TTC549 (cell line): ENCODE results near the gene POLK.
"Not testable (repeated sequence)": the region's sequence is repeated elsewhere in the genome, so short reads cannot be mapped to it uniquely, and the experiment has no call there.

Experiments
- FAIRE-seq: peaks from 2 replicates; lab custom pipeline; 2012; peaks lifted over from hg19 to GRCh38; lab: Jason Lieb, UNC

The POLK gene

DNA sequence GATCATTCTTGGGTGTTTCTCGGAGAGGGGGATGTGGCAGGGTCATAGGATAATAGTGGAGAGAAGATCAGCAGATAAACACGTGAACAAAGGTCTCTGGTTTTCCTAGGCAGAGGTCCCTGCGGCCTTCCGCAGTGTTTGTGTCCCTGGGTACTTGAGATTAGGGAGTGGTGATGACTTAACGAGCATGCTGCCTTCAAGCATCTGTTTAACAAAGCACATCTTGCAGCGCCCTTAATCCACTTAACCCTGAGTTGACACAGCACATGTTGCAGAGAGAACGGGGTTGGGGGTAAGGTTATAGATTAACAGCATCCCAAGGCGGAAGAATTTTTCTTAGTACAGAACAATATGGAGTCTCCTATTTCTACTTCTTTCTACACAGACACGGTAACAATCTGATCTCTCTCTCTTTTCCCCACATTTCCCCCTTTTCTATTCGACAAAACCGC is 99.2 kb downstream of the POLK start:
- FAIRE-seq, result not testable (repeated sequence)

DNA sequence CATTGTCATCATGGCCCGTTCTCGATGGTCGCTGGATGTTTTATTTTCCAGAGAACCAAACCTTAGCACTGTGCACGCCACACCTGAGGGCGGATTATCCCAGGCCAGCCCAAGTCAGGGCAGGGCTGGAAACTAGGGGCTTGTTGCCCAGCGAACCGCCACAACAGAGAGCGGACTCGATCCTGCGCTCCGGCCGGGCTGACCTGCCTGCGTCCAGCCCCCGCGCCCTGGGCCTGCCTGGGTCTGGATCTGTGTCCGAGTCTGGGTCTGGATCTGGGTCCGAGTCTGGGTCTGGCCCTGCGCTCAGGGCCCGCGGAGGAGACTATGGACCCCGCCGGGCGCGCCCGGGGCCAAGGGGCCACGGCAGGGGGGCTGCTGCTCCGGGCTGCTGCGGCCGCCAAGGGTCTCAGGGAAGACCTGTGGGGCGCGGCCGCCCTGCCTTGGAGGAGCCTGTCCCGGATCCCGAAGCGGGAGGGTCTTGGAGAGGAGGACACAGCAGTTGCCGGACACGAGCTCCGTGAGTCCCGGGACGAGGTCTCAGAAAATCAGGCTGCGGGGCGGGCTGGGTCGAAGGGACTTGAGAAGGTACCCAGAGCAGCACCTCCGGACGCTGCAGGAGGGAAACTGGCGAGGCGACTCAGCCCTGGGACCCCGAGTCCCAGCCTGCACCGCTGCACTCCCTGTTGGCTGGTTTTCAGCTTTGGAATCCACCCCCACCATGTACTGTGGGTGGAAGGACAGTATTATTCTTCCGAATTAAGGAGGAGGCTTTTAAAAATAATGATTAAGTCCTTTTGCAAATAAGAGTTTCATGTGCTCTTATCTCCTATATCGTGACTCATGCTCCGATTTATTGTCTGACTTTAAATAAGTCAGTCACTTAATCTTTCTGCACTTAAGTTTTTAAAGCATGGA is 99.9 kb downstream of the POLK start, which contains the start of gene ANKDD1B:
Gene ANKDD1B, plus strand, starts transcription at position 143 of the 915 bp plus-strand sequence. Its CDS starts 182 bp downstream, at position 325.
- no peak for FAIRE-seq

- no peak for FAIRE-seq
Measured at GRCh38 chr5:75612226-75612569, 100.5 kb downstream of the POLK start.

GRCh38 chr5:75612901-75613300 is 101.2 kb downstream of the POLK start:
- no peak for FAIRE-seq

DNA sequence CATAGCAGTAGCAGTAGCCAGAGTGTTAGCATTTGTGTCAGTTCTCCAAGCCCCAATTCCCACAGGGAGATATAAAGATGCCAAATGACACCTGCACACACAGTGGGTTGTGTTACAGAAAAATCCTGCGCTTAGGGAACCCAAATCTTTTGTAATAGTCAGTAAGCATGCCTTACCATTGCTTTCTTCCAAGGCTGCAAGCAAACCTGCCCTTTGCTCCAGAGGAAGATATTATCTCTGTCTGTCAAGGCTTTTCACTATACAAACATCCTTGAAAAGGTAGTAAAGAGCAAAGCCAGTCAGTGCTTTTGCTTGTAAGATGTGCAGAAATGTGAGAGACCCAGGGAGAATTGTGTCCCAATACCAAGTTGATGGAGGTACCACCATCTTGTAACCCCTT is 102.5 kb downstream of the POLK start:
- FAIRE-seq, result no peak

GRCh38 chr5:75616371-75616881 is 104.7 kb downstream of the POLK start:
- FAIRE-seq, result no peak

DNA sequence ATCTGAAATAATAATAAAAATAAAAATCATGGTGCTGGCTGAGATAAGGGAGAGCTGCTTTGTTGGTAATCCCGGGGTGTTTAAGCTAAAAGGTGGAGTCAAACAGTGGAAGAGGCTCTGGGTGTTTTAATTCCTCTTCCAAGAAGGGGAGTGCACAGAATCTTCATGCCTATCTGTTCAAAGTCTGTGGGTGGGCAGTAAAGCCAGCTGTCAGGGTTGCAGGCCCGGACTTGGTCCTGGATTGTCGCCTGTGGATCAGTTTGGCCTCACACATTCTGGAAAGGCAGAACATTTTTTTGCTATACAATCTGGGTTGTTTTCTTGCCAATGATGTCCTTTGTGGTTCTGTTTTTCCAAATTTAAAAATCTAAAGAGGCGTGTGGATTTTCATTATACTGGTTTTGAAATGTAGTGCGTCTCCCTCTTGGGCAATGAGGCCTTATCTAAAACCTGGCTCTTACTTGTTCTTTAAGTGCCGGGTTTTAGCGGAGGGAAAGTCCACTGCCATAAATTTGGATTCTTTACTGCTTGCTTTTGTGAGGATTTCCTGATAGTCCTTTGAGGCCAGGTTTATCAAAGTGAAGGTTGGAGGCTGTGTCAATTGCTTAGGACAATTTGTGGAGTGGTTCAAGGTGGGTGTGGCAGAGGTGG is 105.4 kb downstream of the POLK start:
- FAIRE-seq, result no peak

DNA sequence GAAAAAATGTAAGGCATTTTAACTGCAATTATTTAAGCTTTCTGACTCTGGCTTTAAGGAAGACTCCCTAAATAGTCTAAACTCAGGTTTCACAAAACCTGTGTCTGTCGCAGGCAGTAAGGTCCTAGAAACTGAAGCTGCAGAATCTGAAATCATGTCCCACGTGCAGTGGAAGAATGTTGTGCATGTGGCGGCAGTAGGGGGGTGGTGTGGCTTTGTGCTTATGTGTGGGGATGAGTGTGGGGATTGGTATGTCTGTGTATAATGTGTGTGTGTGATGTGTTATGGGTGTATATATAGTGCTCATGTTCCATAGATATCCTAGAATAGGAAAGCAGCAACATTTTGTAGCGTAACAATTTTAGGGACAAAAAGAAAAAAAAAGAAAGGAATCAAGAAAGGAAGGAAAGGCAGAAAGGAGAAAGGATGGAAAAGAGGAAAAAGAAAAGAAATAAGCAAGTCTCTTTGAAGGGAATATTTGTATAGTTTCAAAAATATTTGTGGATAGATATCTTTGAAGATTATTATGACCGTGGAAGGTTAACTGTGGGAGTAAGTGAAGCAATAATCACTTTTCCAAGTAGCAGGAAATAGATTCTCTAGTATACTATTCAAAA is 106.2 kb downstream of the POLK start:
- FAIRE-seq, result no peak

- no peak for FAIRE-seq
Measured at GRCh38 chr5:75620184-75620959, 108.7 kb downstream of the POLK start.

DNA sequence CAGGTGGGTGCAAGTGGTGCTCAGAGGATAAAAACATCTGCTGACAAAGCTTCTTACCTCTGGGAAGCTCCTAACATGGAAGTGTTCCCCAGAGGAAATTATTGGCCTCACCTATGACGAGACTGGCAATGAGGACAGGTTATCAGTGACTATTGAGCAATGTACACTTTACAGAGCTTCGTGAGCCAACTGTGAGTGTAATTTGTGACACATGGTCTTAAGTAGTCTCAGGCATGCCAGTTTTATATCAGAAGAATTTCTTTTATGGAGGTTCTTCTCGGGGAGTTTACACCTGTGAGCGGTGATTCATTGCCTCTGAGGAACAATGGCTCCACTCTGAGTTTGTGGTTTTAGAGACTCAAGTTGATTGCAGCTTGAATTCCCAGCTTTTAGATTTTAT is 110.9 kb downstream of the POLK start:
- FAIRE-seq, result no peak

DNA sequence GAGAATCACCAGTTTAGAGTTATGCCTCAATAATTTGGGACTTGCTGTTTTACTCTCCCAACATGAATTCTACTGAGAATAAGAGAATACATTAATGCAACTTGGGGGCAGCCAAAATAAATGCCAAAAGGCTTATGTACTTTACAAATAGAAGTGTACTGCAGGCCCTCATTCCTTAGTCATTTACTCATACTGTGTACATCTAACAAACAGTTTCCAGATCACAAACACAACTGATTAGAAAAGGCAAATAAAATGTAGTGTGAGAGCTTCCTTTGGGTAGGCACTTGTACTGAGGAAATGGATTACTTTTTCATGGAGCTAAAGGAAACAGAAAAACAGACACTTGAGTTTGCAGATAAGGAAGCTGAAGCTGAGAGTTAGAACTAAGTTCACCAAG is 112.2 kb downstream of the POLK start:
- no peak for FAIRE-seq

DNA sequence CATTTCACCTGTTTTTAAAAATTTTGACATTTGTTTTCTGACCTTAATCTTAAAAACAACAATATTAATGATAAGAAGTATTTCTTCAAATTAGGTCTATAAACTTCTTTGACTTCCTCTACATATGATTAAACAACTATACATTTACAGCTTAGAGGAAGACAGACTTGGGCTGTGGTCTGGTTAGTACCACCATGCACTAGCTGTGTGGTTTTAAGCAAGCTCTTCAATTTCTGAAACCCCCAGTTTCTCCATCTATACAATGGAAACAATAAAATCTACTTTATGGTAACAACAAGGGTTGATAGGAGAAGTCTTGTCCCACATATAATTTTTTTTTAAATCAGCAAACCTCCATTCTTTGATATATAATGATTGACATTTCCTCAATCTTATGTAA is 115.3 kb downstream of the POLK start:
- FAIRE-seq, result no peak

DNA sequence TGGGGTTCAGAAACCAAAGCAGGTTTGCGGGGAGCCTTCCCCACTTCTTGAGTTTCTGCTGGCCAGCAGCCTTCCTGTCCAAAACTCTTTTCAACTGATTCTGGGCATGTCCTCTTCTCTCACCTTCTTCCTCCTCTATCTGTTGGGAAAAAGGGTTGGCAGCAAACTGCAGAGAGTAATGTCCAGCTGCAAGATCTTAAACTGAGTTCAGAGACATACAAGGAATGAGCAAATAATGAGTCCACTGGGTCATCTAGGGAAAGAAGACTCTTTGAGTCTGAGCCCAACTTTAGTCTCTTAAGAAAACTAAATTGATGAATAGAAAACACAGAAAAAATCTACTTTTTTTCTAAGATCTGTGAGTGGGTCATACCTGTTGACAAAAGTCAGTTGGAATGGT is 116.1 kb downstream of the POLK start:
- FAIRE-seq, result no peak

DNA sequence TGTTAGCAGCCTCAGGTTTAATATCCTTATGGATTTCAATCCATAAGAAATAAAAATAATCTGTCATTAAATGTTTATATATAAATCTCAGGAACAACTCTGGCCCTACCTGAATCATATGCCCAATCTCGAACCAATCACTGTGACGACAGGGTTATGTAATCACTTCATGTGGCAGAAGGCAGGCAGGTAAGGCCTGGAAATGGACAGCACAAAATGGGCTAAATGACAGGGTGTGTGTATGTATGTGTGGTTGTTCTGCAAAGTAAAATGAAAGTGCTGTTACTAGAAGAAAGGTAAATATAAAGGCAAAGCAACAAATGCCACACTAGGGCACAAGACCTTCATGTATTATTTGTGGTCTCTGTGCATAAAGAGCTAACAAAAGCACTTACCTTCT is 119.2 kb downstream of the POLK start:
- FAIRE-seq, result no peak

- no peak for FAIRE-seq
Measured at GRCh38 chr5:75632321-75632720, 120.6 kb downstream of the POLK start.

DNA sequence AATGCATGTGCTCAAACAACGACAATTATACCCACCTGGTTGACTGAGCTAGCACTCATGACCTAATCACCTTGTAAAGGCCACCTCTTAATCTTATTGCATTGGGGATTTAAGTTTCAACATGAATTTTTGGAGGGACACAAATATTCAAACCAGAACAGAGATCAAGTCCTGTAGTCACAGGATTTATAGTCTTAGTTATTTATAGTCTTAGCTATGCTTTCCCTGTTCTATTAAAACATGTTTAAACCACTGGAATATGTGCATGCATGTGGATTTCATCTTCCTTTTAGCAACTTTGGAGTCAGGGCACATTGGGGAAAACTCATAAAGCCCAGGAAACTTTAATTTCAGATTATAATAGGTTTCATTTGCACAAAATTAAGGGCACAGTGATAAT is 126.3 kb downstream of the POLK start:
- FAIRE-seq, result no peak

DNA sequence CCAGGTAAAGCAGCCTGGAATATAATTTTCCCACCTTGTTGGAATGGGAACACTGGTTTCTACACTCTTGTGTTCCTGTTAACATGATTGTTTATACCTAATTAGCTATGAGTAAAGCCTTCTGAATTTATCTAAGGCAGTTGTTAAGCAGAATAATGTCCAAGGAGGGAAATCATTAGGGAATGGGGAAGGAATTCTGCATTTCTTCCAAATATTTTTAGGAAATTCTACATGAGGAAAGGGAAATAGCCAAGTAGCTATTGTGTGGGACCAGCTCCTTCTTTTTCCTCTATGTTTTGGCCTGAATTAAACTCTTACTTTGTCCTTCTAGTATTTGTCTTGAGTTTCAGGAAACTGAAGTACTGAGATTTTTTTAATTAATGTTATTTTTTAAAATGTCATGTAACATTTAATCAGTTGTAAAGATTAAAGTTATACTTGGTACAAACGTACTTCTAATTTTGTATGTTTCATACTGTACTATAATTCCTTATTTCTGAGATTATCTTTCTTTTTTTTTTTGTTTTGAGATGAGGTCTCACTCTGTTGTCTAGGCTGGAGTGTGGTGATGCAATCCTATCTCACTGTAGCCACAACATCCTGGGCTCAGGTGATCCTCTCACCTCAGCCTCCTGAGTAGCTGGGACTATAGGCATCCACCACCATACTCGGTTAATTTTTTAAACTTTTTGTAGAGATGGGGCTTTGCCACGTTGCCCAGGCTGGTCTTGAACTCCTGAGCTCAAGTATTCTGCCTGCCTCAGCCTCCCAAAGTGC is 128.0 kb downstream of the POLK start:
- FAIRE-seq, result no peak

DNA sequence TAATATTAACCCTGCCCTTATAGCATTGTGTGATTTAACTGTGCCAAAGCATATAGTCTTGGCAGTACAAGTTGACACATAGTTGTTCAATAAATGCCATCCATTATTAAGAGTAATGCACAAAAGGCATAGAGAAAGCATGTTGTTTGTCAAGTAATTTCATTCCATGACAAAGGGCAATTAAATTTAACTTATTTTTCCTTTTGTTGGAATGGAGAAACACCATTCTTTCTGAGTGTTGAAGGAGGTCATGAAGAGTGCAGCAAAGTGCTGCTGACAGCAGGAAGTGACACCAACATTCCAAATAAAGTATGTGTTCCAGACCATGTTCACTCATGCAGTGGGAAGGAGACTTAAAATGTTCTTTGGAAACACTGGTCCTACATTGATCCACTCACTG is 128.7 kb downstream of the POLK start:
- FAIRE-seq, result no peak

DNA sequence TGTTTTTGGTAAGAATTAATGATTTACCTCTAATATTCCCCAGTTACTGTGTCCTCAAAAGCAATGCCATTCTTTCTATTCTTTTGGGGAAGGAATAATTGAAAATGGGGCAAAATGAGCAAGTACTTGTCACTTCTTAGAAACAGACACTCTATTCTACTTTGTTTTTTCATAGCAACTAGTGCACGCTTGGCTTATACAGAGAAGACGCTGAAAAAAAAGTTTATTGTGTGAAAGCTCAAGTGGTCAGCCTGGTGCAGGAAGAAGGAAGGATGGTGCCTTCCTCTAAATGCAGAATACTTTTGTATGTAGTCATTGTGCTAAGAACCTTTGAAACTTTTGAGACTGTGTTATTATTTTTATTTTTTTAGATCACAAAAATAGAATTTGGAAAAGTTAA is 129.1 kb downstream of the POLK start:
- no peak for FAIRE-seq

DNA sequence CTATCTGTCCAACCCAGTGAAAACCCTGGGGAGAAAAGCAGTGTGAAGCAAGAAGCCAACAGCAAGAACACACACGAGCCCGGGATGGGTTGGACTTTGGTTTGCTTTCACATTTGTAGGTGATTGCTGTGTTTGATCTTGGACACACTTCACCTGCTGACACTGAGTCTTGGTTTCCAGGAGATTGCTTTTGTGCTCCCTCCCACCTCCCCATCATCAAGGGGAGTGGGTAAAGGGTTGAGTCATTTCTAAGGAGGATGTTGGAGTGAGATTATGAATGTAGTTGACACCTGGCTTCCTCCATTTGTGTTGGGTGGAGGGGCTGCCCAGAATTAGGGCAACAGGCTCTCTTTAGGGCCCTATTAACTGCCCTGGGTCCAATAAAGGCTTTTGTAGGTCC is 137.0 kb downstream of the POLK start:
- no peak for FAIRE-seq
